CD8-positive, alpha-beta memory T cell (primary cell): Measurements from ENCODE around the gene COX6A2. TPM values are rescaled to one million over a fixed set of nuclear protein-coding genes. Genes with fewer than 3 reads are reported as not detected.

Source experiments
- CTCF ChIA-PET: fragments of 350-600 bp; sonication (Branson Sonifier 250); formaldehyde crosslinking; loops from one replicate; lab custom pipeline; 2021; ENCODE audit warnings: antibody characterized with exemption; lab: Charles Lee
- POLR2A ChIA-PET: fragments of 350-600 bp; sonication (Branson Sonifier 250); formaldehyde crosslinking; loops from one replicate; lab custom pipeline; 2021; ENCODE audit warnings: antibody characterized with exemption; lab: Charles Lee
- DNase-seq, 5 donors: peaks; one replicate each; pipeline versions ENCODE4 v3.0.0 to v3.0.0-alpha.2; 2020 to 2022; ENCODE audit warnings: mixed read lengths in 1 of 5
- H3K27ac ChIP-seq: one replicate; pipeline ENCODE4 v1.7.0; 2013; ENCODE audit warnings: low read depth, mild to moderate bottlenecking, low read length, moderate library complexity
- H3K27me3 ChIP-seq: 2 replicates; pipeline ENCODE4 v1.7.0; 2013; ENCODE audit warnings: low read length, mild to moderate bottlenecking; ENCODE audit not compliant: insufficient read depth, poor library complexity, severe bottlenecking
- H3K36me3 ChIP-seq: 2 replicates; pipeline ENCODE4 v1.7.0; 2013; ENCODE audit warnings: mild to moderate bottlenecking, low read length, moderate library complexity; ENCODE audit not compliant: insufficient read depth
- H3K4me1 ChIP-seq: 2 replicates; pipeline ENCODE4 v1.7.0; 2013; ENCODE audit warnings: mild to moderate bottlenecking, low read length, moderate library complexity; ENCODE audit not compliant: insufficient read depth
- H3K4me3 ChIP-seq: 2 replicates; pipeline ENCODE4 v1.7.0; 2013; ENCODE audit warnings: mild to moderate bottlenecking, low read length
- H3K9me3 ChIP-seq: 2 replicates; pipeline ENCODE4 v1.7.0; 2013; ENCODE audit warnings: mild to moderate bottlenecking, low read length
- H3K27ac Mint-ChIP-seq, 8 donors: one replicate each; pipeline ENCODE4 v1.8.0; 2020 to 2021; ENCODE audit warnings: mixed read lengths in 8 of 8, mild to moderate bottlenecking in 6 of 8, inconsistent platforms in 3 of 8, moderate library complexity in 3 of 8
- H3K27me3 Mint-ChIP-seq, 2 donors: one replicate each; pipeline ENCODE4 v1.8.0; 2020 to 2021; ENCODE audit warnings: mixed read lengths in 2 of 2, mild to moderate bottlenecking in 1 of 2, moderate library complexity in 1 of 2
- H3K36me3 Mint-ChIP-seq, 3 donors: one replicate each; pipeline ENCODE4 v1.8.0; 2020 to 2021; ENCODE audit warnings: mixed read lengths in 3 of 3, inconsistent platforms in 1 of 3, mild to moderate bottlenecking in 1 of 3
- H3K4me1 Mint-ChIP-seq, 3 donors: one replicate each; pipeline ENCODE4 v1.8.0; 2020 to 2021; ENCODE audit warnings: mixed read lengths in 3 of 3, inconsistent platforms in 1 of 3, mild to moderate bottlenecking in 1 of 3
- H3K4me3 Mint-ChIP-seq, 7 donors: one replicate each; pipeline ENCODE4 v1.8.0; 2020 to 2021; ENCODE audit warnings: mixed read lengths in 7 of 7, mild to moderate bottlenecking in 6 of 7, moderate library complexity in 4 of 7, inconsistent platforms in 2 of 7
- H3K9me3 Mint-ChIP-seq, 5 donors: one replicate each; pipeline ENCODE4 v1.8.0; 2020 to 2022; ENCODE audit warnings: mixed read lengths in 5 of 5, mild to moderate bottlenecking in 3 of 5, moderate library complexity in 2 of 5, inconsistent platforms in 1 of 5
- polyA plus RNA-seq: library from polyadenylated mRNA; unstranded; fragments of 300-500 nt; fragmentation: Illumina TruSeq; gene quantifications from one replicate; pipeline ENCODE4 v1.2.3, GENCODE V29; 2021
- total RNA-seq, 2 experiments: library from RNA; stranded (reverse); gene quantifications; one replicate each; pipeline ENCODE4 v1.2.3, GENCODE V29; 2021

Gene COX6A2
- total and polyA plus RNA-seq, 3 experiments from 2014 or later, result not detected

GRCh38 chr16:31400191-31400590 lies 28.0 kb downstream of the COX6A2 start:
- H3K4me1 Mint-ChIP-seq, result peaks cover 22 to 40% (median 32%) of the 10 kb centered on the region in 3 donors
- no peaks in the 10 kb centered on the region for H3K36me3 Mint-ChIP-seq
- Histone ChIP-seq H3K4me3 (no peak overlapping the region), H3K27ac (no peak overlapping the region), H3K4me1 (peaks cover 16% of the 10 kb centered on the region), H3K9me3 (no peaks in the 10 kb centered on the region), H3K36me3 (no peaks in the 10 kb centered on the region), H3K27me3 (no peaks in the 10 kb centered on the region)
- ChIA-PET CTCF (no interaction called here), POLR2A (no interaction called here)
- H3K9me3 Mint-ChIP-seq, result peaks cover 5 to 11% (median 8%) of the 10 kb centered on the region in 5 donors
- H3K4me3 Mint-ChIP-seq, result peak overlapping the region in 4 of 7 donors; percentile 5 to 77 (median 65)
- H3K27me3 Mint-ChIP-seq, result peaks cover 0 to 2% of the 10 kb centered on the region in 2 donors
- H3K27ac Mint-ChIP-seq, result peak overlapping the region in 6 of 8 donors; percentile 35 to 79 (median 54)
- peak in 2 of 5 donors; percentile 43 to 45 for DNase-seq

- ChIA-PET POLR2A (no interaction called here), CTCF (no interaction called here)
- Mint-ChIP-seq H3K27me3 (peaks cover 0 to 4% of the 10 kb centered on the region in 2 donors), H3K9me3 (peaks cover 5 to 11% (median 8%) of the 10 kb centered on the region in 5 donors), H3K4me3 (no peak overlapping the region), H3K27ac (no peak overlapping the region), H3K36me3 (no peaks in the 10 kb centered on the region), H3K4me1 (peaks cover 18 to 36% (median 31%) of the 10 kb centered on the region in 3 donors)
- Histone ChIP-seq H3K36me3 (no peaks in the 10 kb centered on the region), H3K4me3 (no peak overlapping the region), H3K27me3 (no peaks in the 10 kb centered on the region), H3K4me1 (peaks cover 12% of the 10 kb centered on the region), H3K9me3 (no peaks in the 10 kb centered on the region), H3K27ac (no peak overlapping the region)
- DNase-seq, result peak in 1 of 5 donors; percentile 19
Observed at GRCh38 chr16:31397701-31398100, 30.5 kb downstream of the COX6A2 start.

GRCh38 chr16:31397096-31397660 lies 31.0 kb downstream of the COX6A2 start:
- peak in 1 of 5 donors; percentile 41 for DNase-seq
- no peaks in the 10 kb centered on the region for H3K36me3 Mint-ChIP-seq
- H3K4me3 ChIP-seq, result no peak overlapping the region
- ChIA-PET CTCF (no interaction called here), POLR2A (no interaction called here)
- peaks cover 4% of the 10 kb centered on the region in 2 donors for H3K27me3 Mint-ChIP-seq
- H3K9me3 Mint-ChIP-seq, result peaks cover 5 to 11% (median 8%) of the 10 kb centered on the region in 5 donors
- no peaks in the 10 kb centered on the region for H3K36me3 ChIP-seq
- no peak overlapping the region for H3K27ac ChIP-seq
- H3K4me3 Mint-ChIP-seq, result no peak overlapping the region
- H3K9me3 ChIP-seq, result no peaks in the 10 kb centered on the region
- H3K27me3 ChIP-seq, result no peaks in the 10 kb centered on the region
- H3K4me1 ChIP-seq, result peaks cover 9% of the 10 kb centered on the region
- H3K27ac Mint-ChIP-seq, result peak overlapping the region in 1 of 8 donors; percentile 19
- peaks cover 15 to 31% (median 28%) of the 10 kb centered on the region in 3 donors for H3K4me1 Mint-ChIP-seq

- peaks cover 15 to 24% (median 21%) of the 10 kb centered on the region in 3 donors for H3K4me1 Mint-ChIP-seq
- CTCF ChIA-PET, result no interaction called here
- POLR2A ChIA-PET, result no interaction called here
Observed at GRCh38 chr16:31395647-31396046, 32.5 kb downstream of the COX6A2 start.

GRCh38 chr16:31393056-31393455 lies 35.1 kb downstream of the COX6A2 start, which contains the start of gene ITGAD:
Gene ITGAD, plus strand, starts transcription at chr16:31393335. Its CDS starts 26 bp downstream, at chr16:31393361.
- H3K27ac ChIP-seq, result no peak within 1 kb of the TSS
- H3K27ac Mint-ChIP-seq, result peak within 1 kb of the TSS in 2 of 8 donors; percentile 17 to 24
- no peaks in the 10 kb centered on the region for H3K36me3 Mint-ChIP-seq
- H3K4me3 ChIP-seq, result no peak within 1 kb of the TSS
- ChIA-PET POLR2A (no interaction called here), CTCF (interaction anchor here (1.5 kb wide), 1 partner anchor 10 kb away, joined by 3 read pairs; no protein-coding TSS in a partner anchor)
- H3K36me3 ChIP-seq, result no peaks in the 10 kb centered on the region
- H3K27me3 Mint-ChIP-seq, result peaks cover 2 to 17% of the 10 kb centered on the region in 2 donors
- H3K4me1 ChIP-seq, result no peaks in the 10 kb centered on the region
- no peaks in the 10 kb centered on the region for H3K27me3 ChIP-seq
- H3K9me3 Mint-ChIP-seq, result no peaks in the 10 kb centered on the region
- DNase-seq, result peak in 1 of 5 donors; percentile 12
- H3K9me3 ChIP-seq, result no peaks in the 10 kb centered on the region
- no peak within 1 kb of the TSS for H3K4me3 Mint-ChIP-seq
- H3K4me1 Mint-ChIP-seq, result peaks cover 0 to 3% (median 0%) of the 10 kb centered on the region in 3 donors

More at GRCh38 chr16:31395647-31396046, 32.5 kb downstream of the COX6A2 start:
- peaks cover 5 to 11% (median 8%) of the 10 kb centered on the region in 5 donors for H3K9me3 Mint-ChIP-seq
- peak in 1 of 5 donors; percentile 29 for DNase-seq
- Histone ChIP-seq H3K36me3 (no peaks in the 10 kb centered on the region), H3K4me3 (no peak overlapping the region), H3K27me3 (no peaks in the 10 kb centered on the region), H3K4me1 (peaks cover 9% of the 10 kb centered on the region), H3K27ac (no peak overlapping the region), H3K9me3 (no peaks in the 10 kb centered on the region)
- H3K27me3 Mint-ChIP-seq, result peaks cover 4 to 8% of the 10 kb centered on the region in 2 donors
- H3K4me3 Mint-ChIP-seq, result no peak overlapping the region
- H3K36me3 Mint-ChIP-seq, result no peaks in the 10 kb centered on the region
- no peak overlapping the region for H3K27ac Mint-ChIP-seq

GRCh38 chr16:31390504-31391041 lies 37.6 kb downstream of the COX6A2 start:
- Mint-ChIP-seq H3K4me3 (no peak overlapping the region), H3K36me3 (no peaks in the 10 kb centered on the region), H3K9me3 (no peaks in the 10 kb centered on the region), H3K27me3 (peaks cover 2 to 20% of the 10 kb centered on the region in 2 donors), H3K4me1 (peaks cover 4 to 9% (median 9%) of the 10 kb centered on the region in 3 donors), H3K27ac (no peak overlapping the region)
- no peak for DNase-seq
- no peaks in the 10 kb centered on the region for H3K9me3 ChIP-seq
- CTCF ChIA-PET, result no interaction called here
- H3K27ac ChIP-seq, result no peak overlapping the region
- POLR2A ChIA-PET, result no interaction called here
- H3K4me3 ChIP-seq, result no peak overlapping the region
- no peaks in the 10 kb centered on the region for H3K4me1 ChIP-seq
- H3K27me3 ChIP-seq, result no peaks in the 10 kb centered on the region
- H3K36me3 ChIP-seq, result no peaks in the 10 kb centered on the region

GRCh38 chr16:31388535-31388934 lies 39.6 kb downstream of the COX6A2 start:
- no peaks in the 10 kb centered on the region for H3K27me3 ChIP-seq
- H3K27ac ChIP-seq, result no peak overlapping the region
- Mint-ChIP-seq H3K9me3 (no peaks in the 10 kb centered on the region), H3K27ac (no peak overlapping the region), H3K4me3 (no peak overlapping the region), H3K27me3 (peaks cover 2 to 20% of the 10 kb centered on the region in 2 donors), H3K36me3 (no peaks in the 10 kb centered on the region), H3K4me1 (peaks cover 4 to 9% (median 9%) of the 10 kb centered on the region in 3 donors)
- H3K36me3 ChIP-seq, result no peaks in the 10 kb centered on the region
- DNase-seq, result no peak
- CTCF ChIA-PET, result no interaction called here
- H3K9me3 ChIP-seq, result no peaks in the 10 kb centered on the region
- H3K4me3 ChIP-seq, result no peak overlapping the region
- H3K4me1 ChIP-seq, result no peaks in the 10 kb centered on the region
- POLR2A ChIA-PET, result no interaction called here
